Left ventricle myocardium inferior (tissue), 1 donor: ENCODE measurements around the gene CPNE8. TPM values are rescaled to one million over a fixed set of nuclear protein-coding genes. Genes with fewer than 3 reads are reported as not detected.

Experiments
- DNase-seq: peaks from one replicate; pipeline ENCODE4 v3.0.0-alpha.2; 2020
- H3K27ac ChIP-seq: fragments of 200-600 bp; replicated peaks from 2 replicates; pipeline ENCODE4 v1.8.0; 2021
- H3K27me3 ChIP-seq: fragments of 200-600 bp; 2 replicates; pipeline ENCODE4 v1.8.0; 2021; ENCODE audit warnings: low read depth
- H3K36me3 ChIP-seq: fragments of 200-600 bp; 2 replicates; pipeline ENCODE4 v1.8.0; 2021
- H3K4me1 ChIP-seq: fragments of 200-600 bp; 2 replicates; pipeline ENCODE4 v1.8.0; 2021
- H3K4me3 ChIP-seq: fragments of 200-600 bp; 2 replicates; pipeline ENCODE4 v1.8.0; 2021; ENCODE audit warnings: mild to moderate bottlenecking, moderate library complexity
- H3K9me3 ChIP-seq: fragments of 200-600 bp; replicated peaks from 2 replicates; pipeline ENCODE4 v1.8.0; 2021
- intact Hi-C: fragments of 100-400 bp; cut with micrococcal nuclease; formaldehyde crosslinking; loops from one replicate; pipeline ENCODE4 v1.11.0; 2022
- total RNA-seq: library from RNA; stranded (reverse); fragmentation: NEBNext Ultra II Directional; extraction: Animal tissue kit (Norgen Biotek cat#: 25700); gene quantifications from one replicate; pipeline ENCODE4 v1.2.1, GENCODE V29; 2021
- TF ChIP-seq, protein P1 (sequence below): fragments of 200-600 bp; IDR thresholded peaks from 2 replicates; pipeline ENCODE4 v1.8.0; 2021; ENCODE audit warnings: antibody characterized with exemption, mild to moderate bottlenecking, borderline replicate concordance
- donor health status: DM: no; HTN: yes; CAD: no; lungs with severe emphysema.

CPNE8 gene
- total RNA-seq, 1 donor from 2014 or later, result 7.2 TPM

DNA sequence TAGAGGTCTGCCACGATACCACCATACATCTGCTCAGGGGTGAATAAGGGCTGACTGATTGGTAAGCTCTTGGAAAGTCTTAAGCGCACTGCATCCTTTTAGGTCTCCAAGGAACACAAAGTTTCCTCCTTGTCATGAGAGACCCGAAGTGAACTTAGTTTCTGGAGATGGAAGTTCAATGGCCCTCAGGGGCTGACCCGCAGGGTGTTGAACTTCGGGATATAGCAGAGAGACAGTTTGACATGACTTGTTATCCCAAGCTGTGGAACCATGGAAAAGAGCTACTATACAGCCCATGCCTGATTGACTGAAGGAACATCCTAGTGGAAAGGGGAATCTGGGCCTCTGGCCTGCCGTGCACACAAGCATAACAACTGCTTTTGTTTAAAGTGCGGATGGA is 26.9 kb upstream of the CPNE8 start:
- H3K4me1 ChIP-seq, result no peaks in the 10 kb centered on the region
- H3K4me3 ChIP-seq, result no peak overlapping the region
- TF ChIP-seq, protein P1, sequence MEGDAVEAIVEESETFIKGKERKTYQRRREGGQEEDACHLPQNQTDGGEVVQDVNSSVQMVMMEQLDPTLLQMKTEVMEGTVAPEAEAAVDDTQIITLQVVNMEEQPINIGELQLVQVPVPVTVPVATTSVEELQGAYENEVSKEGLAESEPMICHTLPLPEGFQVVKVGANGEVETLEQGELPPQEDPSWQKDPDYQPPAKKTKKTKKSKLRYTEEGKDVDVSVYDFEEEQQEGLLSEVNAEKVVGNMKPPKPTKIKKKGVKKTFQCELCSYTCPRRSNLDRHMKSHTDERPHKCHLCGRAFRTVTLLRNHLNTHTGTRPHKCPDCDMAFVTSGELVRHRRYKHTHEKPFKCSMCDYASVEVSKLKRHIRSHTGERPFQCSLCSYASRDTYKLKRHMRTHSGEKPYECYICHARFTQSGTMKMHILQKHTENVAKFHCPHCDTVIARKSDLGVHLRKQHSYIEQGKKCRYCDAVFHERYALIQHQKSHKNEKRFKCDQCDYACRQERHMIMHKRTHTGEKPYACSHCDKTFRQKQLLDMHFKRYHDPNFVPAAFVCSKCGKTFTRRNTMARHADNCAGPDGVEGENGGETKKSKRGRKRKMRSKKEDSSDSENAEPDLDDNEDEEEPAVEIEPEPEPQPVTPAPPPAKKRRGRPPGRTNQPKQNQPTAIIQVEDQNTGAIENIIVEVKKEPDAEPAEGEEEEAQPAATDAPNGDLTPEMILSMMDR, result no peak
- intact Hi-C loops, result no loop called here
- no peaks in the 10 kb centered on the region for H3K36me3 ChIP-seq
- no peaks in the 10 kb centered on the region for H3K9me3 ChIP-seq
- H3K27ac ChIP-seq, result no peak overlapping the region
- peaks cover 19% of the 10 kb centered on the region for H3K27me3 ChIP-seq
- DNase-seq, result no peak

- Histone ChIP-seq H3K9me3 (no peaks in the 10 kb centered on the region), H3K36me3 (no peaks in the 10 kb centered on the region), H3K27ac (no peak overlapping the region), H3K4me3 (no peak overlapping the region), H3K4me1 (no peaks in the 10 kb centered on the region), H3K27me3 (peaks cover 14% of the 10 kb centered on the region)
- DNase-seq, result no peak
- intact Hi-C loops, result no loop called here
- TF ChIP-seq, protein P1, result no peak
Observed at GRCh38 chr12:38931461-38931860, 26.1 kb upstream of the CPNE8 start.

GRCh38 chr12:38930990-38931389 is 25.6 kb upstream of the CPNE8 start:
- Histone ChIP-seq H3K27me3 (peaks cover 14% of the 10 kb centered on the region), H3K27ac (no peak overlapping the region), H3K36me3 (no peaks in the 10 kb centered on the region), H3K9me3 (no peaks in the 10 kb centered on the region), H3K4me3 (no peak overlapping the region), H3K4me1 (no peaks in the 10 kb centered on the region)
- no peak for DNase-seq
- TF ChIP-seq, protein P1, result no peak
- intact Hi-C loops, result no loop called here

DNA sequence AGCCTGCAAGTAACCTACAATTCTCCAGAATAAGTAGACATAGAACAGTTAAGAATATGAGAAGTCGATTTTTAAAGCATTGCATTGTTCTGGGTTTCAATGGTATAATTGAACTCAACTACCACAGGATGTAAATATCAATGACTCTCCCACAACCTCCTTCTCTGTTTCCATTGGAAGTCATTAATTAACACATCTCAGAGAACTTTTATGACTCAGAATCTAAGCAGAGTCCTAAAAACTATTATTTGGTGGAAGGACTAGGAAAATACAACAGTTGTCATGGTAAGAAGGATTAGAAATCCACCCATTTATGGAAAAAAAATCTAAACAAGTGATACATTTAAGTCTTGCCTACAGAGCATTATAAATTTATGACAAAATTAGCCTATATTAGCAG is 21.1 kb upstream of the CPNE8 start:
- Histone ChIP-seq H3K27ac (no peak overlapping the region), H3K9me3 (no peaks in the 10 kb centered on the region), H3K27me3 (peaks cover 12% of the 10 kb centered on the region), H3K4me3 (no peak overlapping the region), H3K4me1 (no peaks in the 10 kb centered on the region), H3K36me3 (no peaks in the 10 kb centered on the region)
- intact Hi-C loops, result no loop called here
- TF ChIP-seq, protein P1, result no peak
- no peak for DNase-seq

DNA sequence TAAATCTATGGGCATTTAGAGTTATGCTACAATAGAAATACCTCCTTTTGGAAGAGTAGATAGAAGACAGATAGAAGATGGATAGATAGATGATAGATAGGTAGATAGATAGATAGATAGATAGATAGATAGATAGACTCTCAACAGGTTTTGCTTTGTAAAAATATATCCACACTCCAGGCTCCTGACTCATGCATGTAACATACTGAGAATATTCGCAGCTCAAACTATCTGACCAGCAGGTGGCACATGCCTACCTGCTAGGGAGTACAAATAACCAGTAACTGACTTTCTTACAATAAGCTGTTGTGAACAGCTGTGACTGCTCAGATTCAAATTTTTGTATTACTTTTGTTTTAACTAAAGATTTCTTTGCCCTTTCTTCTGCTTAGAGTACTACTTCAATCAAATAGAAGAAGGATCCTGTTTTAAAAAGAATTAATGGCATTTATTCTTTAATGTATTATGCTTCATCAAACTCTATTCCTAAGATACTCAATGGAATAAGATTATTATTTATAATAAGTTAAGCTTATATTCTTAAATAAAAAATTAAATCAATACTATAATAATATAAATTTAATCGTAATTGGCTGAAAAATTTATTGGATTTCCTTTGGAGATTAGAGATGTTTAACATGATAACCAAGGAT is 15.8 kb upstream of the CPNE8 start:
- no peaks in the 10 kb centered on the region for H3K27me3 ChIP-seq
- peak; percentile 22 for DNase-seq
- intact Hi-C loops, result loop anchor here (5.0 kb wide), 1 partner anchor 181 kb away; no protein-coding TSS in a partner anchor
- H3K4me3 ChIP-seq, result no peak overlapping the region
- no peaks in the 10 kb centered on the region for H3K9me3 ChIP-seq
- no peaks in the 10 kb centered on the region for H3K36me3 ChIP-seq
- no peak overlapping the region for H3K27ac ChIP-seq
- TF ChIP-seq, protein P1, result peak; percentile 72
- H3K4me1 ChIP-seq, result no peaks in the 10 kb centered on the region
